ENCODE data around the gene CA10.

- TF ChIP-seq, protein P1, sequence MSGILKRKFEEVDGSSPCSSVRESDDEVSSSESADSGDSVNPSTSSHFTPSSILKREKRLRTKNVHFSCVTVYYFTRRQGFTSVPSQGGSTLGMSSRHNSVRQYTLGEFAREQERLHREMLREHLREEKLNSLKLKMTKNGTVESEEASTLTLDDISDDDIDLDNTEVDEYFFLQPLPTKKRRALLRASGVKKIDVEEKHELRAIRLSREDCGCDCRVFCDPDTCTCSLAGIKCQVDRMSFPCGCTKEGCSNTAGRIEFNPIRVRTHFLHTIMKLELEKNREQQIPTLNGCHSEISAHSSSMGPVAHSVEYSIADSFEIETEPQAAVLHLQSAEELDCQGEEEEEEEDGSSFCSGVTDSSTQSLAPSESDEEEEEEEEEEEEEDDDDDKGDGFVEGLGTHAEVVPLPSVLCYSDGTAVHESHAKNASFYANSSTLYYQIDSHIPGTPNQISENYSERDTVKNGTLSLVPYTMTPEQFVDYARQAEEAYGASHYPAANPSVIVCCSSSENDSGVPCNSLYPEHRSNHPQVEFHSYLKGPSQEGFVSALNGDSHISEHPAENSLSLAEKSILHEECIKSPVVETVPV (CRISPR knock-in tag; IDR thresholded peaks at IDR 0.05), result no peak
- TF ChIP-seq PATZ1 (CRISPR knock-in tag; IDR thresholded peaks at IDR 0.05; ENCODE audit: borderline replicate concordance) (no peak), GLIS3 (CRISPR knock-in tag; IDR thresholded peaks at IDR 0.05) (no peak), BACH2 (CRISPR knock-in tag; IDR thresholded peaks at IDR 0.05; ENCODE audit: borderline replicate concordance) (no peak), ZC3H10 (CRISPR knock-in tag; IDR thresholded peaks at IDR 0.05) (no peak), ZFP30 (CRISPR knock-in tag; IDR thresholded peaks at IDR 0.05) (no peak), TSHZ2 (CRISPR knock-in tag; IDR thresholded peaks at IDR 0.05) (no peak), TCF4 (CRISPR knock-in tag; IDR thresholded peaks at IDR 0.05; ENCODE audit: borderline replicate concordance) (no peak), CSDC2 (CRISPR knock-in tag; IDR thresholded peaks at IDR 0.05) (no peak), ARNTL (CRISPR knock-in tag; IDR thresholded peaks at IDR 0.05; ENCODE audit: borderline replicate concordance, low read depth) (no peak), RARB (CRISPR knock-in tag; IDR thresholded peaks at IDR 0.05) (no peak), CREB5 (CRISPR knock-in tag; IDR thresholded peaks at IDR 0.05; ENCODE audit: low read depth) (no peak), TOX (CRISPR knock-in tag; IDR thresholded peaks at IDR 0.05; ENCODE audit: borderline replicate concordance) (no peak), ZNF565 (CRISPR knock-in tag; conservative IDR thresholded peaks at IDR 0.05; ENCODE audit: low read depth) (no peak)
Measured at GRCh38 chr17:51909971-51910370, 248.5 kb downstream of the CA10 start.
